GM12872 (cell line): ENCODE data around the gene GTPBP4.

Experiments used
- CTCF ChIP-seq: IDR thresholded peaks from 3 replicates; pipeline ENCODE4 v1.5.1; 2011; ENCODE audit warnings: low read depth, mild to moderate bottlenecking, low read length, moderate library complexity; ENCODE audit not compliant: insufficient read depth

Gene GTPBP4

GRCh38 chr10:947881-948280, 40.4 kb upstream of the GTPBP4 start:
- no peak for TF ChIP-seq CTCF

GRCh38 chr10:948347-948746, 39.9 kb upstream of the GTPBP4 start:
- no peak for TF ChIP-seq CTCF

- TF ChIP-seq CTCF = no peak
These were observed 38.8 kb upstream of the GTPBP4 start for GRCh38 chr10:949446-949845.

- no peak for TF ChIP-seq CTCF
These were observed 34.4 kb upstream of the GTPBP4 start for GRCh38 chr10:953836-954235.

GRCh38 chr10:954396-954795, 33.8 kb upstream of the GTPBP4 start:
- TF ChIP-seq CTCF = no peak

- TF ChIP-seq CTCF = no peak
These were observed 33.0 kb upstream of the GTPBP4 start for GRCh38 chr10:955127-955819.

GRCh38 chr10:955820-956217, 32.4 kb upstream of the GTPBP4 start:
- 0 out of 3 replicates have a peak, but pooled peaks have one; percentile 15 for TF ChIP-seq CTCF

- TF ChIP-seq CTCF = no peak
These were observed 30.1 kb upstream of the GTPBP4 start for GRCh38 chr10:958106-958505.
